Sciatic nerve (tissue), 2 donors: Measurements from ENCODE around the gene PRKD2. TPM values are rescaled to one million over a fixed set of nuclear protein-coding genes. Genes with fewer than 3 reads are reported as not detected.

Experiments
- ATAC-seq: fragments of 200-7000 bp; cut with Tn5 transposase; one replicate; pipeline ENCODE4 v1.9.1; 2020; ENCODE audit warnings: mild to moderate bottlenecking, moderate library complexity
- DNase-seq: peaks from one replicate; pipeline ENCODE4 v3.0.0-alpha.2; 2020; ENCODE audit warnings: low spot score
- intact Hi-C: fragments of 100-400 bp; cut with DNase I; formaldehyde crosslinking; loops from one replicate; pipeline ENCODE4 v1.14.2; 2022
- total RNA-seq: library from RNA; stranded (reverse); fragmentation: NEBNext Ultra II Directional; extraction: Animal tissue kit (Norgen Biotek cat#: 25700); gene quantifications from one replicate; pipeline ENCODE4 v1.2.1, GENCODE V29; 2021
- donor health status: DM: no; HTN: no; CAD: no.
- donor health status: DM: no; HTN: no; CAD: no.

PRKD2 gene
- total RNA-seq, 1 donor from 2014 or later = 54.0 TPM

DNA sequence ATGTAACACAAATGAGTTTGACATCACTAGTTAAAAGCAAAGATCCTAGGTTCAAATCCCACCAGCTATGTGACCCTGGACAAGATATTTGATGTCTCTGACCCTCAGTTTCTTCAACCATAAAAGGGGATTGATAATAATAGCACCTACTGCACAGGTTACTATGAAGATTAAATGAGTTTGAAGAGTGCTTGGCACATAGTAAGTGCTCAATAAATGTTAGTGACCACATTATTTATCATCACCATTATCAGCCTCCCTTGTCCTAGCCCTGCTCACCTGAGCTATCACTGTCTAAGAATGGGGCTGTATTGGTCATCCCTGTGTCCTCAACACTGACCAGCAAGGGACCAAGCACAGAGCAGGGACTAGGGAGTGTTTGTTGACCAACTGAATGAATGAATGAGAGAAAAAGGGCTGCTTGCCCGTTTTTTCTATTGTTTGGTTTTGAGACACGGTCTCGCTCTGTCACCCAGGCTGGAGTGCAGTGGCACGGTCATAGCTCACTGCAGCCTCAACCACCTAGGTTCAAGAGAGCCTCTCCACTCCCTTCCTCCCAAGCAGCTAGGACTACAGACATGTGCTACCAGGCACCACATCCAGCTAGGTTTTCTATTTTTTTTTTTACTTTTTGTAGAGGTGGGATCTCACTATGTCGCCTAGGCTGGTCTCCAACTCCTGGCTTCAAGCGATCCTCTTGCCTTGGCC is 29.3 kb downstream of the PRKD2 start:
- ATAC-seq (no peak), DNase-seq (no peak)
- intact Hi-C loops = no loop called here

DNA sequence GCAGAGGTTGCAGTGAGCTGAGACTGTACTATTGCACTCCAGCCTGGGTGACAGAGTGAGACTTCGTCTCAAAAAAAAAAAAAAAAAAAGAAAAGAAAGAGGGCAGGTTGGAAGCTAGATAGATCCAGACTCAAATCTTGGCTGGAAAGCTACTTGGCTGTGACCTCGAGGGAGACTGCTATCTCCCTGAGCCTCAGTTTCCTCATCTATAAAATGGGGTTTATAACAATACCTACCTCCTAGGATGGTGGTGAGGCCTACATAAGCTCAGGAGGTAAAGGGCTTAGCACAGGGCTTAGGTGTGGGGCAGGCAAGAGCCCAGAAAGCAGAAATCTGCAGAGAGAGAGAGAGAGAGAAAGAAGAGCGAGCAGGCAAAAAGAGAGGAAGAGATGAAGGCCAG is 31.7 kb downstream of the PRKD2 start:
- intact Hi-C loops = no loop called here
- no peak for DNase-seq
- ATAC-seq = no peak

DNA sequence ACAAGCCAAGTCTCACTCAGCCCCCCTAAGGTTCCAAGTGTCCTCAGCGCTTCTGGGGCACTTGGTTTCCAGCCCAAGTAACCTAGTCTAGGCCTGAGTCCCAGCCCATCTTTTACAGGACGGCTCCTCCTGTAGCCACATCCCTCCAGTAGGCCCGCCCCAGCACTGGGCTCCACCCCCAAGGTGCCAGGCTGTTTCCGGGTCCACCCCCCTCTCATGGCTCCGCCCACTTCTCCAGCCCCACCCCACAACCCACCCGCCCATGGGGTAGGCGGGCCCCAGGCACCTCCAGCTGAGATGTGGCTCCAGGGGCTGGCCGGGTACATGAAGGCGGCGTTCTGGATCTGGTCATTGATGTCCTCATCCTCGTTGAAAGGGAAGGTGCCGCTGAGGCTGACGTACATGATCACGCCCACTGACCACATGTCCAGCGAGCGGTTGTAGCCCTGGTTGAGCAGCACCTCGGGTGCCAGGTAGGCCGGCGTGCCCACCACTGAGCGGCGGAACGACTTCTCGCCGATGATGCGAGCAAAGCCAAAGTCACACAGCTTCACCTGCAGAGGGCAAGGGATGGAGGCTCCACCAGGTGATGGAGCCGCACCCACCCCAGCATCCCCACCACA is 38.7 kb downstream of the PRKD2 start:
- ATAC-seq (peak; percentile 13), DNase-seq (no peak)
- intact Hi-C loops = no loop called here

DNA sequence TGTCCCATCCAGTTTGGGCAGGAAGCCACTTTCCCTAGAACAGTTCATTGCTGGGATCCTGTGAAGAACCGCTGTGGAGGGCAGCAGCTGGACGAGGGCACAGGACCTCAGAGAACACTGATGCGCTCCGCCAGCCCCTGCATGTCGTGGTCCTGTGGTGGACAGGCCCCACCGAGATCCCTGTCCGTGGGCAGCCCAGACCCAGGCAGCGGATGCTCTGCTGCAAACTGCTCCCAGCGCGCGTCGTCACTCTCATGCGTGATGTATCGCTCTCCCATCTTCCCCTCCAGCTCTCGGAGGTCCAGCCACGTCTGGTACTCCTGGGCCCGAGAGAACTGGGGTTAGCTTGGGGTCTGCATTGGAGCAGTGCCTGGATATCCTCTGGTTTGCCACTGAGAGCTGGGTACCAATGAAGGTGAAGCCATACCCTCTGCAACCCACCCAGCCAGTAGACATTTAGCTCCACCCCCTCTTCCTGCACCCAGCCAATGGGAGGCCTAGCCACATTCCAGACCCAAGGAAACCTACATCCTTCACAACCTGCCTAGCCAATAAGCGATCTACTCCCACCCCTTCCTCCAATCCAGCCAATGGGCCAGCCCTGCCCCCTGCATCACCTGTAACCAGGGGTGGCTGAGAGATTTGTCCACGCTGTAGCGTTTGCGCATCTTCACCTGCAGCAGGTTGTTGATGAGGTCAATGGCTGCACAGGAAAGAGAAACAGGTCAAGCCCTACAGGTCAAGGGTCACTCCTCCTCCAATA is 42.3 kb downstream of the PRKD2 start:
- ATAC-seq = peak; percentile 13
- intact Hi-C loops = no loop called here

DNA sequence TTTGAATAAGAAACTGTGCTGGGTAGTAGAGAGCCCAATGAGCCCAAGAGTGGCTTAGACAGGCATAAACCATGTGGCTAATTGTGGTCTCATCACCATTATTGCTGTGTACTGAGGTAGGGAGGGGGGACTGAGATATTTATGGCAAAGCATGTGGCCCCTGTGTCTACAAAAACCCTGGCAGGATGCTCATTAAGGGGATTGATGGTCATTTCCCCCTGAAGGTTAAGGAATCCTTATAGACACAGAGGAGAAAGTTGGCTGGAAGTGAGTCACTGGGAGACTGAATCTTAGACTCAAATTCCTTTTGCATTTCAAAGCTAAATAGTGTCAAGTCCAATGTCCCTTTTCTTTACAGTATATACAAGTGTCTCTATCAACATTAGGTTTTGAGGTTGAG is 46.1 kb downstream of the PRKD2 start:
- ATAC-seq (no peak), DNase-seq (no peak)
- intact Hi-C loops = no loop called here

More for the DNA sequence above, 42.3 kb downstream of the PRKD2 start:
- no peak for DNase-seq

DNA sequence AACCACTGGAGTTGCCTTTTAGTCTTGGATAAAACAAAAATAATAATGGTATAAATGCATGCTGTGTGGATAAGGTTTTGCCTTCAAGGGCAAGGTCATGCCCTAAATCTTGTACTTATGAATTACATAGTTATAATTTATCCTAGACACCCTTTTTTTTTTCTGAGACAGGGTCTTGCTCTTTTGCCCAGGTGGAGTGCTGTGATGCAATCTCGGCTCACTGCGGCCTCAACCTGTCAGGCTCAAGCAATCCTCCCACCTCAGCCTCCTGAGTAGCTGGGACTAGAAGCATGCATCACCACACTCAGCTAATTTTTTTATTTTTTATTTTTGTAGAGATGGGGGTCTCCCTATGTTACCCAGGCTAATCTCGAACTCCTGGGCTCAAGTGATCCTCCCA is 48.3 kb downstream of the PRKD2 start:
- no peak for DNase-seq
- intact Hi-C loops = loop anchor here (10.0 kb wide), 1 partner anchor 54 kb away; no protein-coding TSS in a partner anchor
- no peak for ATAC-seq

DNA sequence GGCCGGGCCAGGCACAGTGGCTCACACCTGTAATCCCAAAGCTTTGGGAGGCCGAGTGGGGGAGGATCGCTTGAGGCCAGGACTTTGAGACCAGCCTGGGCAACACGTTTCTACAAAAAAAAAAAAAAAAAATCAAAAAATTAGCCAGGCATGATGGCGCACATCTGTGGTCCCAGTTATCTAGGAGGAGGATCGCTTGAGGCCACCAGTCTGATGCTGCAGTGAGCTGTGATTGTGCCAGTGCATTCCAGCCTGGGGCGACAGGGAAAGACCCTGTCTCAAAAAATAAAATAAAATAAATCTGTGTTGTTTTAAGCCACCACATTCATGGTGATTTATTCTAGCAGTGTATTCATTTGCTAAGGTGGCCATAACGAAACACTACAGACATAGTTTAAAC is 51.8 kb downstream of the PRKD2 start:
- intact Hi-C loops = loop anchor here (2.0 to 10.0 kb wide), 2 partner anchors 28 to 50 kb away; partner anchors contain the start of gene GNG8
- ATAC-seq (no peak), DNase-seq (no peak)

DNA sequence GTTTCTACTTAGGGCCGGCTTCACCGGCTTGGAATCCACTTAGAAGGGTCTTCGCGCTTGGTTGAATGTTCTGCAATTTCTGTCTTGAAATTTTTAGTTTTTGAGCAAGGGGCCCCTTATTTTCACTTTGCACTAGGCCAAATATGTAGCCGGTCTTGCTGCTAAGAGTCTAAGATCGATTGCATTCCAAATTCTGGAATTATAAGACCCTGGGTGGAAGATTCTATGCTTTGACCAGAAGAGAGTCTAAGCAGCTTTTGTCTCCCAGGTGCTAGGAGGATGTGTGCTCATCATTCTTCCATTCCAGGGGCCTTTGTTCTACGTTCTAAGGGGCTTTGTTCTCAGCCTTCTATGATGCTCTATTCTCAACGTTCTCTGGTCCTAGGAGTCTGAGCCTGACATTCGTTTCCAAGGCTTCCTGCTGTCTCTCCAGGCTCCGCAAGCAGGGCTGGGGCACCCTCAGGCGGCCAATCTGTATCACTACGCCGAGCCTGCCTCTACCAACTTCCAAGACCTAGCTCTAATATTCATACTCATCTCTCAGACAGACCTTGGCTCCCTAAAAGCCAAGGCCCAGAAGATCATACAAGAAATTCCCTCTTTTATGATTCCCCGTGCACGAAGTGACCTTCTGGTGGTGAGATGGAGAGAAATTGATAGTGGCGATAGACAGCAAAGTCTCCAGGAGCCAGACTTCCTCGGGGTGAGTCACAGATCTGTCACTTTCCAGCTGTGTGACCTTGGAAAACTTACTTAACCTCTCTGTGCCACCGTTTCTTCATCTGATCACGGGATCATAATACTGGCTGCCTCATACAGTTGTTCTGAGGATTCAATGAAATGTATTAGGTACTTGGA is 55.0 kb downstream of the PRKD2 start:
- ATAC-seq = peak; percentile 88
- intact Hi-C loops = loop anchor here (5.0 to 10.0 kb wide), 2 partner anchors 47 to 130 kb away; no protein-coding TSS in a partner anchor
- DNase-seq = peak; percentile 87

DNA sequence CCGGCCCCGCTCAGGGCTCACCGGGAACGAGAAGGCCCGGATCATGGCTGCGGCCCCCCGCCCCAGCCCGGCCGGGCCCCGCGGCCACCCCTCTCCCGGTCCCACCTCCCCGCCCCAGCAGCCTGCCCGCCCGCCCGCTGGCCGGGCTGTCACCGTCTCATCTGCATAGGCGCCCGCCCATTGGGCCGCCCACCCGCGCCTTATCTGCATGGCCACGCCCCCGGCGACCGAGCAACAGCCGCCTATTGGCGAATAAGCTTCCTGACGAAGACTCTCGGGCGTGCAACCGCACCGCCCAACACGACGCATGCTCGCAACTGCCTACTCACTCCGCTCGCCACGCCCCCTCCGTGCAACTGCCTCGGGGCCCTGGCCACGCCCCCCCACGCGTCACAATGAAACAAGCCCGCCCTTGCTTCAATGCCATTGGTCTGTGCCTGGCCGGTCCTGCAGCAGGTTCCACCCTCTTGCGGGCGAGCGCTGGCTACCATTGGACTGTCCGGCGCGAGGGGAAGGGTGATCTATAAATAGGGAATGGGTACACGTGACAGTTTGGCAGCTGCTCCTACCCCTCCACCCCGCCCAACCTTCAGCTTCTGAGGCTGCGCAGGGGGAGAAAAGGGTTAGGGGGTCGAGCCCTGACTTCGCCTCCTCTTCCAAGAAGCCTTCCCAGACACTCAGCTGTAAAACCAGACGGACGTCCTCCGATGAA is 55.7 kb downstream of the PRKD2 start, which contains the start of gene DACT3:
DACT3 (minus strand) TSS at position 163 of the 712 bp plus-strand sequence; CDS start at position 45, 118 bp downstream.
- intact Hi-C loops = loop anchor here (5.0 to 10.0 kb wide), 2 partner anchors 46 to 129 kb away; no protein-coding TSS in a partner anchor
- ATAC-seq = peak; percentile 98
- peak; percentile 100 for DNase-seq

DNA sequence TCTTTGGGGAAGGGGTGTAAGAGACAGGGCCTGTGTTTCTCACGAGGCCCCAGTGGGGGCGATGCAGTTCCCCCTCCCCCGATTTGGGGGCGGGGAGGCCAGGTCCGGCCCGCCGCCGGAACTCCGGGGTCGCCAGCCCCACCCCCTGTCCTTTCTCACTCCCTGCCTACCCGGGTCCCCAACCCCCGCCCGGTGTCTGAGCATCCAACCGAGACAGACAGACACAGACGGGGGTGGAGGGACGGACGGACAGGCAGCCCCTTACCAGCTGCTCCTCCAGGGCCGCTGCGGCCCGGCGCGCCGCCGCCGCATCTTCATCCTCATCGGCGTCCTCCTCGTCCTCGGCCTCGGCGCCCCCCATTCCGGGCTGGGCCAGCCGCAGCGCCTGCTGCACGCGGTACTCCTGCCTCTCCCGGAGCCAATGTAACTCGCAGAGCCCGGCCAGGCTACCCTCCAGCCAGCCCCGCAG is 56.3 kb downstream of the PRKD2 start:
- intact Hi-C loops = loop anchor here (5.0 to 10.0 kb wide), 2 partner anchors 46 to 128 kb away; no protein-coding TSS in a partner anchor
- ATAC-seq (no peak), DNase-seq (no peak)

DNA sequence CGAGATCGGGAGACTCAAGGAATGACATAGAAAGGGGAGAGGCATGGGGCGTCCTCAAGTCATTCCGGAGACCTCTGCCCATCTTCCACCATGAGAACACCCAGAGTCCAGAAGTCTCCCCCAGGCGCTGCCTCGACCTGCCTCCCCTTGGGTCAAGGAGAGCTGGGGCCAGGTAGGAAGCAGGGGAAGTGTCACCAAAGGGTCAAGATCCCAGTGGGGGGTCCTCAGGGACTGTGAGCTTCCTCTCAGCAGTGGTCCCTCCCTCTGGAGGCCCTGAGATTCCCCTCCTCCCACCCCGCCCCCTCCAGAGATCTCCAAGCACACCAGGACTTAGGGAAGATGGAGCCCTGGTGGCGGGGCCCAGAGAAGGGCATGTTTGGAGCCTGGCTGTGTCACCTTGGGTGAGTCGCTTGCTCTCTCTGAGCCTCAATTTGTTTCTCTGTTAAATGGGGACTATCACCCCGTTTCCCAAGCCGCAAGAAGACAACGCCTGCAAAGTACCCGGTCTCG is 56.9 kb downstream of the PRKD2 start:
- ATAC-seq (no peak), DNase-seq (no peak)
- intact Hi-C loops = loop anchor here (5.0 to 10.0 kb wide), 2 partner anchors 45 to 128 kb away; no protein-coding TSS in a partner anchor

DNA sequence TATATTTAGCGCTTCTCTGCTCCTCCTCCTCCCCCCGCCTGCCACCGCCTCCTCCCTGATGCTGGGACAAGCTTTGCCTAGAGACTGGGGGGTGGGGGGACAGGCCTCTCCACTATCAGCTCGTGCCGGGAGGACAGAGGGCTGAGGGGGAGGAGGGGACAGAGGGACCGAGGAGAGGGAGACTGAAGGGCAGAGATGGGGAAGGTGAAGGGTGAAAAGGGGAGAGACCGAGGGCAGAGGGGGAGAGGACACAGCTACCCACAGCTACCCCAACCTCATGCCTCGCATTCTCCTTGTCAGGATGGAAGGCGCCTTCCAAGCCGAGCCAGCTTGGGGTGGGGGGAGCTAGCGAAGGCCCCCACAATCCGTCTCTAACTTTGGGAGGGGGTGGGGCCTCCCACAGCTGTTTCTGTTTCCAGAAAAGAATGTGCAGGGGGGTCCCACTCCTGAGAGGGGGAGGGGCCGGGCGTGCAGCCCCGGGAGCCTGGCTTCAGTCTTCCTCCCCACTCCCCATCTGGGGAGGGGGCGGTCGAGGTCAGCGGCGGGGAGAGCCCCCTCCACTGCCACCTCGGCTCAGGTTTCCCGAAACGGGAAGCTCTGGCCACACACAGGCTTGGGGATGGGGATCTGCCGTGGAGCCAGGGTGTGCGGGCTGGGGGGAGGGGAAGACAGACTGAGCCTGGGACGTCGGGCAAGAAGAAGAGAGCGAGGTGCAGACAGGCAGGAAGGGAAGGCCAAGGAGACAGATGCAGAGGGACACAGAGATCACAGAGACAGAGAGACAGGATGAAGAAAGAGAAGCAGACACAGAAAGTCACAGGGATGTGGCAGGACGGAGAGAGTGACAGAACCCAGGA is 57.5 kb downstream of the PRKD2 start:
- ATAC-seq (no peak), DNase-seq (peak; percentile 67)
- intact Hi-C loops = loop anchor here (5.0 to 10.0 kb wide), 2 partner anchors 45 to 127 kb away; no protein-coding TSS in a partner anchor

DNA sequence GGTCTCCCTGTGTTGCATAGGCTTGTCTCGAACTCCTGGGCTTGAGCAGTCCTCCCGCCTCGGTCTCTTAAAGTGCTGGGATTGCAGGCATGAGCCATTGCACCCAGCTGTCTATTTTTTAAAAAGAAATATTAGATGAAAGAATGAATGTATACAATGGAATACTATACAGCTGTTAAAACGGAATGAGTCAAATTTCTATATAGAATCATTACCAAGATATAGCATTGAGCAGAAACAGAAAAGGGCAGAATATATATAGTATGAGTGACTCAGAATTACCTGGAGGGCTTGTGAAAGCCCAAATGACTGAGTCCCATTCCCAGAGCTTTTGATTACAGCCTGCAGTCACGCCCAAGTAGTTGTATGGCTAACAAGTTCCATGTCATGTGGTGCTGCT is 60.4 kb downstream of the PRKD2 start:
- no peak for DNase-seq
- ATAC-seq = no peak
- intact Hi-C loops = no loop called here

DNA sequence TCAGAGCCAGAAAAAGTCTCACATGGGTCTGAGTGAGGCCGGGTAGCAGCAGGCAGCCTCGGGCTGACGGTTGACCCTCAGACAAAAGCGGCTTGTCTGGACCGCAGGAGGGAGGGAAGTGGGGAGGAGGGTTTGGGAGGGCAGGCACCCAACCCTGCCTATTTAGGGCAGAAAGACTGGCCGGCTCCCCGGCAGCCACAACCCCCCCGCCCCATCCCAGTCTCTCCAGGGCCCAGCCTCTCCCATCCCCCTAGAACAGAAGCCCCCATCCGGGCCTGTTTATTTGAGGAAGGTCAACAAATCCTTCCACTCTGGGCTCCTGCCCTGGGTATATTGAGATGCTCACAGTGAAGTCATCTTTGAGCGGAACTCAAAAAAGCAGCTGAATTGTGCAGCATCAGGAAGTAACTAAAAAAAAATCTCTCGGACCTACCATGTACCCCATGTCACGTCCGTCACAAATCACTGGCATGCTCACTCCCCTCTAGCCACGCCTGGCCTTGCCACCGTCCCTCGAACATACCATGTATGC is 62.2 kb downstream of the PRKD2 start:
- DNase-seq (no peak), ATAC-seq (peak; percentile 83)
- intact Hi-C loops = no loop called here

DNA sequence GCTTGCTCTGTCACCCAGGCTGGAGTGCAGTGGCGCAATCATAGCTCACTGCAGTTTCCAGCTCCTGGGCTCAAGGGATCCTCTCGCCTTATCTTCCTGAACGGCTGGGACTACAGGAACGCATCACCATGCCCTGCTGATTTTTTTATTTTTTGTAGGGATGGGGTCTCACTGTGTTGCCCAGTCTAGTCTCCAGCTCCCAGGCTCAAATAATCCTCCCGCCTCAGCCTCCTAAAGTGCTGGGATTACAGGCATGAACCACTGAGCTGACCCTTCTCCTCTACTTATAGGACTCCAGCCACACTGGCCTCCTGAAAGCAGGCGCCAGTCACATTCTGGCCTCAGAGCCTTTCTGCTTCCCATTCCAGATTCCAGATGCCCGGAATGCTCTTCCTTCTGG is 66.5 kb downstream of the PRKD2 start:
- intact Hi-C loops = no loop called here
- ATAC-seq = no peak
- DNase-seq = no peak
